Measurements from ENCODE around the gene PRDM4. TPM values are rescaled to one million over a fixed set of nuclear protein-coding genes. Genes with fewer than 3 reads are reported as not detected.

PRDM4 gene
- total RNA-seq, 4 donors from 2014 or later: 5.6 to 31.9 (median 18.3) TPM

DNA sequence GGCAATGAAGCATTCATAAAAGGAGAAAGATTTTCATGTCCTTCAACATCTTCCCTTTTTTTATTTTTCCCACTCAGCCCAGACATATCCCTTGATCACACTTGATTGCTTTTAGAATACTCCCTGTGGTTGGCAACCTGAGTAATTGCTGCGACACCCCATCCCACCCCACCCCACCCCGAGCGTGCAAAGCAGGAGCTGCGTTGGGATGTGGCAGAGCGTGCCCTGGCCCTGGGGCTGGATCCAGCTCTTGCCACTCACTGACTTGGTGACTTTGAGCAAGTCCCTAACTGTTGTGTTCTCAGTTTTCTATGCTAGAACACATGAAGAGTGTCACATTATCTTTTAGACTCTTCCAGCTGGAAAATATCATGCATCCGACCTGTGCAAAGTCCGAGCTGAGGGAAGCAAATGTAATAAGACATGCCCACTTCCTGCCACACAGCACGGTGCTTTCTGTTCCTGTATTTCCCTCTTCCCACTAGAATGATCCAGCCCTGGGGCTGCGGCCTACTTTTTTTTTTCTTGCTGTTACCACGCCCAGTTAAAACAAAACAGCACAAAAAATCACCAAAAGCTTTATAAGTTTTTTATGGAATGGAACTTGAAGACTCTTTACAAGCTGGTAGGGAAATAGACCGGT lies 17.6 kb upstream of the PRDM4 start:
- no peak for DNase-seq
- no peaks in the 10 kb centered on the region for H3K9me3 ChIP-seq
- peaks cover 0 to 8% of the 10 kb centered on the region in 2 donors for H3K27me3 ChIP-seq
- intact Hi-C loops (cut with DNase I; ENCODE audit: low total_unique reads): no loop called here
- TF ChIP-seq CTCF (IDR thresholded peaks at IDR 0.05): no peak
- H3K36me3 ChIP-seq: no peaks in the 10 kb centered on the region
- H3K4me1 ChIP-seq: no peaks in the 10 kb centered on the region
- H3K4me3 ChIP-seq: no peak overlapping the region
- no peak overlapping the region for H3K27ac ChIP-seq

GRCh38 chr12:107776171-107776570 lies 15.2 kb upstream of the PRDM4 start:
- H3K4me3 ChIP-seq: no peak overlapping the region
- no peak overlapping the region for H3K27ac ChIP-seq

GRCh38 chr12:107775093-107775721 lies 14.3 kb upstream of the PRDM4 start:
- no peaks in the 10 kb centered on the region for H3K36me3 ChIP-seq
- no peaks in the 10 kb centered on the region for H3K9me3 ChIP-seq
- intact Hi-C loops (cut with DNase I; ENCODE audit: low total_unique reads): no loop called here
- no peak overlapping the region for H3K27ac ChIP-seq
- peaks cover 0 to 8% of the 10 kb centered on the region in 2 donors for H3K27me3 ChIP-seq
- DNase-seq: no peak
- no peaks in the 10 kb centered on the region for H3K4me1 ChIP-seq
- TF ChIP-seq POLR2A (IDR thresholded peaks at IDR 0.05) (no peak), CTCF (IDR thresholded peaks at IDR 0.05) (no peak)
- no peak overlapping the region for H3K4me3 ChIP-seq

More at GRCh38 chr12:107776171-107776570, 15.2 kb upstream of the PRDM4 start:
- Histone ChIP-seq H3K36me3 (no peaks in the 10 kb centered on the region), H3K27me3 (peaks cover 0 to 8% of the 10 kb centered on the region in 2 donors), H3K9me3 (no peaks in the 10 kb centered on the region), H3K4me1 (no peaks in the 10 kb centered on the region)
- intact Hi-C loops (cut with DNase I; ENCODE audit: low total_unique reads): no loop called here
- no peak for TF ChIP-seq CTCF (IDR thresholded peaks at IDR 0.05)
- TF ChIP-seq POLR2A (IDR thresholded peaks at IDR 0.05): no peak
- DNase-seq: no peak

GRCh38 chr12:107774349-107775029 lies 13.6 kb upstream of the PRDM4 start, which contains the start of gene ASCL4:
Gene ASCL4 (plus strand): TSS chr12:107774704. CDS start chr12:107775219, 515 bp downstream.
- H3K27me3 ChIP-seq: peaks cover 0 to 8% of the 10 kb centered on the region in 2 donors
- no peaks in the 10 kb centered on the region for H3K4me1 ChIP-seq
- no peaks in the 10 kb centered on the region for H3K9me3 ChIP-seq
- no peaks in the 10 kb centered on the region for H3K36me3 ChIP-seq
- TF ChIP-seq CTCF (IDR thresholded peaks at IDR 0.05): no peak
- H3K4me3 ChIP-seq: no peak within 1 kb of the TSS
- DNase-seq: no peak
- no peak within 1 kb of the TSS for H3K27ac ChIP-seq
- intact Hi-C loops (cut with DNase I; ENCODE audit: low total_unique reads): no loop called here

- H3K36me3 ChIP-seq: no peaks in the 10 kb centered on the region
- no peaks in the 10 kb centered on the region for H3K9me3 ChIP-seq
- no peak for DNase-seq
- H3K4me3 ChIP-seq: no peak overlapping the region
- intact Hi-C loops (cut with DNase I; ENCODE audit: low total_unique reads): no loop called here
- TF ChIP-seq POLR2A (IDR thresholded peaks at IDR 0.05) (no peak), CTCF (IDR thresholded peaks at IDR 0.05) (no peak)
- no peaks in the 10 kb centered on the region for H3K27me3 ChIP-seq
- no peak overlapping the region for H3K27ac ChIP-seq
- H3K4me1 ChIP-seq: no peaks in the 10 kb centered on the region
These were observed 6.5 kb upstream of the PRDM4 start for GRCh38 chr12:107767466-107767865.
